OCI-LY3 (cell line): ENCODE results near the gene CCDC136.

Source experiments
- H2AFZ ChIP-seq: fragments of 200-600, 300-600 bp; shearing (Covaris generic); 2 replicates; pipeline ENCODE4 v1.6.0; 2014; ENCODE audit warnings: antibody characterized with exemption, low read depth, low read length
- H3K27ac ChIP-seq: fragments of 200-600, 300-600 bp; sonication (generic); 2 replicates; pipeline ENCODE4 v1.5.1; 2014; ENCODE audit warnings: mild to moderate bottlenecking, low read length, moderate library complexity, mixed read lengths
- H3K27me3 ChIP-seq: fragments of 200-600, 300-600 bp; sonication (generic); 2 replicates; pipeline ENCODE4 v1.6.1; 2014; ENCODE audit warnings: low read depth, low read length, mixed read lengths
- H3K36me3 ChIP-seq: fragments of 200-600, 300-600 bp; sonication (generic); replicated peaks from 2 replicates; pipeline ENCODE3; 2014; ENCODE audit warnings: low read depth, low read length, mixed read lengths
- H3K4me1 ChIP-seq: fragments of 300-600, 200-600 bp; sonication (generic); 2 replicates; pipeline ENCODE4 v1.6.1; 2014; ENCODE audit warnings: low read length, mixed read lengths
- H3K4me2 ChIP-seq: fragments of 200-600, 300-600 bp; sonication (generic); 2 replicates; pipeline ENCODE4 v1.6.1; 2014; ENCODE audit warnings: low read length, mixed read lengths
- H3K4me3 ChIP-seq: fragments of 300-600, 200-600 bp; sonication (generic); 2 replicates; pipeline ENCODE4 v1.5.1; 2014; ENCODE audit warnings: antibody characterized with exemption, mild to moderate bottlenecking, low read length, moderate library complexity
- H3K79me2 ChIP-seq: fragments of 300-600, 200-600 bp; shearing (Covaris generic); 2 replicates; pipeline ENCODE4 v1.6.1; 2014; ENCODE audit warnings: mild to moderate bottlenecking, low read length, mixed read lengths
- H3K9ac ChIP-seq: fragments of 300-600, 200-600 bp; shearing (Covaris generic); 2 replicates; pipeline ENCODE4 v1.6.0; 2014; ENCODE audit warnings: mild to moderate bottlenecking, low read length, moderate library complexity
- H3K9me3 ChIP-seq: fragments of 200-600, 300-600 bp; shearing (Covaris generic); 2 replicates; pipeline ENCODE4 v1.6.1; 2014; ENCODE audit warnings: low read length, mixed read lengths; ENCODE audit not compliant: insufficient read depth
- H4K20me1 ChIP-seq: fragments of 200-600, 300-600 bp; sonication (generic); 2 replicates; pipeline ENCODE4 v1.6.1; 2016; ENCODE audit warnings: low read length, mixed read lengths; ENCODE audit not compliant: insufficient read depth
- CTCF ChIP-seq: fragments of 200-600, 300-600 bp; sonication (generic); IDR thresholded peaks from 2 replicates; pipeline ENCODE4 v1.5.1; 2014; ENCODE audit warnings: antibody characterized with exemption, low read length, low read depth
- EZH2phosphoT487 ChIP-seq: fragments of 200-600 bp; shearing (Covaris generic); IDR thresholded peaks from 2 replicates; pipeline ENCODE4 v1.6.1; 2018; ENCODE audit warnings: antibody characterized with exemption, mixed run types, low read depth

The CCDC136 gene

GRCh38 chr7:128830231-128831177 lies 38.7 kb downstream of the CCDC136 start, which contains the start of gene FLNC:
Gene FLNC, plus strand, starts transcription at chr7:128830406. Its CDS starts 232 bp downstream, at chr7:128830638.
- H3K9ac ChIP-seq, result no peak within 1 kb of the TSS
- no peak within 1 kb of the TSS for H3K4me3 ChIP-seq
- no peaks in the 10 kb centered on the region for H3K79me2 ChIP-seq
- H3K27me3 ChIP-seq, result no peaks in the 10 kb centered on the region
- H3K36me3 ChIP-seq, result no peaks in the 10 kb centered on the region
- no peak within 1 kb of the TSS for H2AFZ ChIP-seq
- no peak for TF ChIP-seq EZH2phosphoT487
- no peak for TF ChIP-seq CTCF
- no peak within 1 kb of the TSS for H3K4me2 ChIP-seq
- no peak within 1 kb of the TSS for H3K27ac ChIP-seq
- H4K20me1 ChIP-seq, result no peaks in the 10 kb centered on the region
- peaks cover 6% of the 10 kb centered on the region for H3K4me1 ChIP-seq
- H3K9me3 ChIP-seq, result no peaks in the 10 kb centered on the region

- no peak overlapping the region; the same call in 1 of the 2 replicates for H2AFZ ChIP-seq
- no peak overlapping the region for H3K4me3 ChIP-seq
- H3K9me3 ChIP-seq, result no peaks in the 10 kb centered on the region
- no peak overlapping the region for H3K27ac ChIP-seq
- no peaks in the 10 kb centered on the region for H3K27me3 ChIP-seq
- no peaks in the 10 kb centered on the region for H3K79me2 ChIP-seq
- no peak overlapping the region for H3K9ac ChIP-seq
- H4K20me1 ChIP-seq, result no peaks in the 10 kb centered on the region
- H3K4me1 ChIP-seq, result peaks cover 6% of the 10 kb centered on the region
- no peaks in the 10 kb centered on the region for H3K36me3 ChIP-seq
- TF ChIP-seq CTCF (no peak), EZH2phosphoT487 (no peak)
- H3K4me2 ChIP-seq, result peak overlapping the region; percentile 5; the same call in 1 of the 2 replicates
These were observed 39.6 kb downstream of the CCDC136 start for GRCh38 chr7:128831178-128831993.

GRCh38 chr7:128831994-128832879 lies 40.5 kb downstream of the CCDC136 start:
- Histone ChIP-seq H3K4me1 (peaks cover 6% of the 10 kb centered on the region), H3K27me3 (no peaks in the 10 kb centered on the region), H2AFZ (no peak overlapping the region; the same call in 1 of the 2 replicates), H3K4me2 (peak overlapping the region; percentile 5; the same call in 1 of the 2 replicates), H3K9ac (no peak overlapping the region), H3K27ac (no peak overlapping the region), H3K4me3 (no peak overlapping the region), H3K36me3 (no peaks in the 10 kb centered on the region), H4K20me1 (no peaks in the 10 kb centered on the region), H3K9me3 (no peaks in the 10 kb centered on the region), H3K79me2 (no peaks in the 10 kb centered on the region)
- no peak for TF ChIP-seq EZH2phosphoT487
- no peak for TF ChIP-seq CTCF
